ENCODE measurements around the gene FN3KRP. TPM values are rescaled to one million over a fixed set of nuclear protein-coding genes. Genes with fewer than 3 reads are reported as not detected.

Gene FN3KRP
- total and polyA plus RNA-seq, 2 of the 13 experiments (the other 11 are each of a cell fraction or from before 2014, with no cell fraction given) = 22.4 to 28.2 TPM

- no peak for TF ChIP-seq CREB3 (CRISPR knock-in tag; IDR thresholded peaks at IDR 0.05)
- no peak for TF ChIP-seq HMG20B (CRISPR knock-in tag; conservative IDR thresholded peaks at IDR 0.05)
- no peak for TF ChIP-seq DPF2 (CRISPR knock-in tag; IDR thresholded peaks at IDR 0.05; ENCODE audit: borderline replicate concordance, low read depth)
- TF ChIP-seq ZNF567 (CRISPR knock-in tag; IDR thresholded peaks at IDR 0.05; ENCODE audit: borderline replicate concordance) = 0 out of 2 replicates have a peak, but pooled peaks have one; percentile 25
- no peak for TF ChIP-seq RXRB (CRISPR knock-in tag; IDR thresholded peaks at IDR 0.05; ENCODE audit: borderline replicate concordance)
- TF ChIP-seq SNAI1 (CRISPR knock-in tag; IDR thresholded peaks at IDR 0.05; ENCODE audit: borderline replicate concordance) = no peak
- no peak for TF ChIP-seq ZNF660 (CRISPR knock-in tag; IDR thresholded peaks at IDR 0.05; ENCODE audit: borderline replicate concordance, low read depth)
- TF ChIP-seq ZNF782 (CRISPR knock-in tag; IDR thresholded peaks at IDR 0.05; ENCODE audit: borderline replicate concordance) = no peak
- TF ChIP-seq CREBL2 (CRISPR knock-in tag; IDR thresholded peaks at IDR 0.05; ENCODE audit: borderline replicate concordance) = no peak
- no peak; the same call in 1 of the 2 replicates for TF ChIP-seq HBP1 (CRISPR knock-in tag; IDR thresholded peaks at IDR 0.05; ENCODE audit: low read depth)
- TF ChIP-seq EED (CRISPR knock-in tag; IDR thresholded peaks at IDR 0.05) = peak; percentile 87; the same call in 1 of the 2 replicates
- TF ChIP-seq SATB2 (CRISPR knock-in tag; IDR thresholded peaks at IDR 0.05) = no peak
- no peak for TF ChIP-seq FOXP1 (IDR thresholded peaks at IDR 0.05)
- TF ChIP-seq FOXP1 (CRISPR knock-in tag; IDR thresholded peaks at IDR 0.05) = no peak
- 0 out of 2 replicates have a peak, but pooled peaks have one; percentile 28 for TF ChIP-seq GMEB1 (CRISPR knock-in tag; IDR thresholded peaks at IDR 0.05; ENCODE audit: borderline replicate concordance)
- TF ChIP-seq AGO1 (IDR thresholded peaks at IDR 0.05; ENCODE audit: low read depth, low read length, poor library complexity, severe bottlenecking) = no peak
- no peak for TF ChIP-seq ZNF451 (CRISPR knock-in tag; IDR thresholded peaks at IDR 0.05)
- no peak for TF ChIP-seq NCOR1 (IDR thresholded peaks at IDR 0.05; ENCODE audit: borderline replicate concordance, low read length)
- peak; percentile 32; the same call in 1 of the 2 replicates for TF ChIP-seq SIN3A (IDR thresholded peaks at IDR 0.05; ENCODE audit: borderline replicate concordance, low read depth, low read length)
- TF ChIP-seq ZNF691 (CRISPR knock-in tag; IDR thresholded peaks at IDR 0.05; ENCODE audit: borderline replicate concordance, low read depth) = no peak
- TF ChIP-seq MXD1 (CRISPR knock-in tag; IDR thresholded peaks at IDR 0.05) = no peak; the same call in 1 of the 2 replicates
- no peak for TF ChIP-seq ZNF180 (CRISPR knock-in tag; IDR thresholded peaks at IDR 0.05; ENCODE audit: borderline replicate concordance, low read depth)
- no peak for TF ChIP-seq ZNF75D (CRISPR knock-in tag; IDR thresholded peaks at IDR 0.05; ENCODE audit: borderline replicate concordance)
- no peak for TF ChIP-seq TOE1 (CRISPR knock-in tag; IDR thresholded peaks at IDR 0.05)
- peak; percentile 52; the same call in 1 of the 2 replicates for TF ChIP-seq JUND (CRISPR knock-in tag; IDR thresholded peaks at IDR 0.05)
- TF ChIP-seq SNRNP70 (IDR thresholded peaks at IDR 0.05; ENCODE audit: low read depth, low read length) = no peak
Observed at GRCh38 chr17:82698974-82699442, 17.5 kb upstream of the FN3KRP start (continued).
